ENCODE data around the gene DHCR7. TPM values are rescaled to one million over a fixed set of nuclear protein-coding genes. Genes with fewer than 3 reads are reported as not detected.

Gene DHCR7
- total RNA-seq, 1 donor = 58.3 TPM

GRCh38 chr11:71491940-71492339 lies 43.7 kb upstream of the DHCR7 start:
- Histone ChIP-seq H3K9me3 (ENCODE audit: low read depth, low read length) (no peaks in the 10 kb centered on the region), H3K36me3 (ENCODE audit: insufficient read depth, low read length) (peaks cover 21% of the 10 kb centered on the region), H4K20me1 (ENCODE audit: insufficient read depth, low read length) (peaks cover 5% of the 10 kb centered on the region), H2AFZ (ENCODE audit: low read length) (no peak overlapping the region), H3K4me3 (ENCODE audit: insufficient read depth, low read length) (no peak overlapping the region), H3K27ac (ENCODE audit: low read depth, low read length) (no peak overlapping the region), H3K4me2 (ENCODE audit: insufficient read depth, low read length) (no peak overlapping the region), H3K27me3 (ENCODE audit: insufficient read depth, low read length) (no peaks in the 10 kb centered on the region), H3K79me2 (ENCODE audit: insufficient read depth, low read length) (no peaks in the 10 kb centered on the region), H3K4me1 (ENCODE audit: insufficient read depth, low read length) (no peaks in the 10 kb centered on the region)
- TF ChIP-seq CTCF (IDR thresholded peaks at IDR 0.05; ENCODE audit: extremely low read depth, low read depth, low read length) = no peak
- DNase-seq (ENCODE audit: insufficient read length, low spot score, missing footprints) = no peak

GRCh38 chr11:71491531-71491930 lies 43.3 kb upstream of the DHCR7 start:
- Histone ChIP-seq H3K27me3 (ENCODE audit: insufficient read depth, low read length) (no peaks in the 10 kb centered on the region), H3K4me1 (ENCODE audit: insufficient read depth, low read length) (no peaks in the 10 kb centered on the region), H3K36me3 (ENCODE audit: insufficient read depth, low read length) (peaks cover 22% of the 10 kb centered on the region), H2AFZ (ENCODE audit: low read length) (no peak overlapping the region), H3K9me3 (ENCODE audit: low read depth, low read length) (no peaks in the 10 kb centered on the region), H3K4me3 (ENCODE audit: insufficient read depth, low read length) (no peak overlapping the region), H3K27ac (ENCODE audit: low read depth, low read length) (no peak overlapping the region), H3K79me2 (ENCODE audit: insufficient read depth, low read length) (no peaks in the 10 kb centered on the region), H3K4me2 (ENCODE audit: insufficient read depth, low read length) (no peak overlapping the region), H4K20me1 (ENCODE audit: insufficient read depth, low read length) (peaks cover 5% of the 10 kb centered on the region)
- DNase-seq (ENCODE audit: insufficient read length, low spot score, missing footprints) = no peak
- no peak for TF ChIP-seq CTCF (IDR thresholded peaks at IDR 0.05; ENCODE audit: extremely low read depth, low read depth, low read length)

- H3K9me3 ChIP-seq (ENCODE audit: low read depth, low read length) = no peaks in the 10 kb centered on the region
- H3K36me3 ChIP-seq (ENCODE audit: insufficient read depth, low read length) = peaks cover 28% of the 10 kb centered on the region
- no peak overlapping the region for H2AFZ ChIP-seq (ENCODE audit: low read length)
- no peak for DNase-seq (ENCODE audit: insufficient read length, low spot score, missing footprints)
- H3K4me1 ChIP-seq (ENCODE audit: insufficient read depth, low read length) = no peaks in the 10 kb centered on the region
- no peak overlapping the region for H3K27ac ChIP-seq (ENCODE audit: low read depth, low read length)
- H3K4me2 ChIP-seq (ENCODE audit: insufficient read depth, low read length) = no peak overlapping the region
- no peaks in the 10 kb centered on the region for H3K79me2 ChIP-seq (ENCODE audit: insufficient read depth, low read length)
- no peaks in the 10 kb centered on the region for H3K27me3 ChIP-seq (ENCODE audit: insufficient read depth, low read length)
- no peak overlapping the region for H3K4me3 ChIP-seq (ENCODE audit: insufficient read depth, low read length)
- TF ChIP-seq CTCF (IDR thresholded peaks at IDR 0.05; ENCODE audit: extremely low read depth, low read depth, low read length) = no peak
- H4K20me1 ChIP-seq (ENCODE audit: insufficient read depth, low read length) = peaks cover 5% of the 10 kb centered on the region
Measured at GRCh38 chr11:71490731-71491390, 42.7 kb upstream of the DHCR7 start.

- Histone ChIP-seq H2AFZ (ENCODE audit: low read length) (no peak overlapping the region), H3K4me1 (ENCODE audit: insufficient read depth, low read length) (no peaks in the 10 kb centered on the region), H3K36me3 (ENCODE audit: insufficient read depth, low read length) (peaks cover 35% of the 10 kb centered on the region), H3K4me2 (ENCODE audit: insufficient read depth, low read length) (no peak overlapping the region), H3K27me3 (ENCODE audit: insufficient read depth, low read length) (no peaks in the 10 kb centered on the region), H3K4me3 (ENCODE audit: insufficient read depth, low read length) (no peak overlapping the region), H3K9me3 (ENCODE audit: low read depth, low read length) (no peaks in the 10 kb centered on the region), H4K20me1 (ENCODE audit: insufficient read depth, low read length) (peaks cover 5% of the 10 kb centered on the region), H3K27ac (ENCODE audit: low read depth, low read length) (no peak overlapping the region), H3K79me2 (ENCODE audit: insufficient read depth, low read length) (no peaks in the 10 kb centered on the region)
- no peak for TF ChIP-seq CTCF (IDR thresholded peaks at IDR 0.05; ENCODE audit: extremely low read depth, low read depth, low read length)
- no peak for DNase-seq (ENCODE audit: insufficient read length, low spot score, missing footprints)
Measured at GRCh38 chr11:71490044-71490730, 42.0 kb upstream of the DHCR7 start.
